Mononuclear cell (primary cell): ENCODE measurements around the gene CPED1. TPM values are rescaled to one million over a fixed set of nuclear protein-coding genes. Genes with fewer than 3 reads are reported as not detected.

Experiments
- H3K27me3 ChIP-seq: 2 replicates; pipeline ENCODE4 v1.6.0; 2011; ENCODE audit warnings: low read length, control low read depth; ENCODE audit not compliant: insufficient read depth
- H3K4me1 ChIP-seq: 2 replicates; pipeline ENCODE4 v1.5.1; 2011; ENCODE audit warnings: mild to moderate bottlenecking, low read length, control low read depth; ENCODE audit not compliant: insufficient read depth
- H3K4me3 ChIP-seq: 2 replicates; pipeline ENCODE4 v1.5.1; 2011; ENCODE audit warnings: mild to moderate bottlenecking, low read length, moderate library complexity
- H3K9me3 ChIP-seq: 2 replicates; pipeline ENCODE4 v1.5.1; 2011; ENCODE audit warnings: low read depth, mild to moderate bottlenecking, control low read depth, low read length
- total RNA-seq: library from RNA; depleted of rRNA; stranded (reverse); fragments of >200 nt; gene quantifications from one replicate; pipeline ENCODE4 v1.2.3, GENCODE V29; 2012

Gene CPED1
- total RNA-seq, 1 donor: 4.6 TPM

DNA sequence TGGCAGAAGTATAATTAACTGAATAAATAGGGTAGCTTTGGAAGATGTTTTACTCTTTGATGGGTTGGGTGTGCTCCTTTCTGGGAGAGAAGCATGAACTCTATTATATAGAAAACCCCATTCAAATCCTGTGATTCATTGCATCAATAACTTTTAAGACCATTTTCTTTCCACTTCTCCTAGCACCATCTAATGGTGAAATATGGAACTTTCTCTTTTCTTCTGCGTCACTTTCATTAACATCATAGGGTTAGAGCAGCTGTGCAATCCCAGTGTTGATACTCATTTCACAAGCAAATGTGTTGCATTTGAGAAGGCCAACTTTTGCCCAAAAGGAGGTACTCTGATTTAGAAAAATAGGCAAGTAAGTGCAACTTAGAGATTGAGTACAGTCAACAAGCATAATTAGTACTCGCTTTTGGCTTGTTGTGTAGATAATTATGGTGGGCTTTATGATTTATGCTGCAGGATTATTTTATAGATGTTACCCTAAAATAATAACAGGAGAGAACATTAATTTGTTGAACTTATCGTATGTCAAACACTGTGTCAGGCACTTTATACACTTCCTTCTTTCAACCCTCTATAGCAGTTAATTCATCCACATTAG lies 92.9 kb downstream of the CPED1 start:
- no peaks in the 10 kb centered on the region for H3K4me1 ChIP-seq
- H3K4me3 ChIP-seq: no peak overlapping the region
- H3K27me3 ChIP-seq: no peaks in the 10 kb centered on the region
- no peaks in the 10 kb centered on the region for H3K9me3 ChIP-seq

- Histone ChIP-seq H3K9me3 (no peaks in the 10 kb centered on the region), H3K4me1 (no peaks in the 10 kb centered on the region), H3K4me3 (no peak overlapping the region), H3K27me3 (no peaks in the 10 kb centered on the region)
Observed at GRCh38 chr7:121082400-121083101, 94.0 kb downstream of the CPED1 start.

- Histone ChIP-seq H3K9me3 (no peaks in the 10 kb centered on the region), H3K4me1 (no peaks in the 10 kb centered on the region), H3K4me3 (no peak overlapping the region), H3K27me3 (no peaks in the 10 kb centered on the region)
Observed at GRCh38 chr7:121083138-121083789, 94.8 kb downstream of the CPED1 start.

- no peak overlapping the region for H3K4me3 ChIP-seq
- no peaks in the 10 kb centered on the region for H3K9me3 ChIP-seq
- no peaks in the 10 kb centered on the region for H3K4me1 ChIP-seq
- no peaks in the 10 kb centered on the region for H3K27me3 ChIP-seq
Observed at GRCh38 chr7:121083790-121084251, 95.3 kb downstream of the CPED1 start.

GRCh38 chr7:121084256-121084655 lies 95.7 kb downstream of the CPED1 start:
- no peaks in the 10 kb centered on the region for H3K9me3 ChIP-seq
- H3K4me1 ChIP-seq: no peaks in the 10 kb centered on the region
- no peak overlapping the region for H3K4me3 ChIP-seq
- H3K27me3 ChIP-seq: no peaks in the 10 kb centered on the region

GRCh38 chr7:121084748-121085336 lies 96.3 kb downstream of the CPED1 start:
- Histone ChIP-seq H3K9me3 (no peaks in the 10 kb centered on the region), H3K4me3 (no peak overlapping the region), H3K4me1 (no peaks in the 10 kb centered on the region), H3K27me3 (no peaks in the 10 kb centered on the region)

DNA sequence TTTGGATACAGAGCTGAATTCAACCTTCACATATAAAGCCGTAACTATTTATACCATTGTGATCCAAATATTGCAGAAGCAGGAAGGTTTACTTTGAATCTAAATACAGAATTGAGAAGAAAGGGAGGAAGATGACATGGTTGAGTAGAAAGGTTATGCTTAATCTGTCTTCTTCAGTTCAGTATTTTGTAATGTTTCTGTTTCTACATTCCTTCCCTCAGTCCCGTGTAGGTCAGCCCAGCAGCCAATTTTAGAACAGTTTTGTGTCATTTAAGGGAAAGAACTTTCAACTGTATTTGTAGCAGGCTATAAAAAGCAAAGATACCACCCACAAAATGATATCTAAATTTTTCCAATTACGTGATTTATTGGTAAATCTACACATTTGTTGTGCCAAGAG lies 97.4 kb downstream of the CPED1 start:
- Histone ChIP-seq H3K4me1 (no peaks in the 10 kb centered on the region), H3K9me3 (no peaks in the 10 kb centered on the region), H3K27me3 (no peaks in the 10 kb centered on the region), H3K4me3 (no peak overlapping the region)

GRCh38 chr7:121088870-121089269 lies 100.4 kb downstream of the CPED1 start:
- Histone ChIP-seq H3K9me3 (no peaks in the 10 kb centered on the region), H3K4me1 (no peaks in the 10 kb centered on the region), H3K27me3 (no peaks in the 10 kb centered on the region), H3K4me3 (no peak overlapping the region)

GRCh38 chr7:121094829-121095228 lies 106.3 kb downstream of the CPED1 start:
- H3K27me3 ChIP-seq: no peaks in the 10 kb centered on the region
- H3K4me3 ChIP-seq: no peak overlapping the region
- H3K4me1 ChIP-seq: no peaks in the 10 kb centered on the region
- H3K9me3 ChIP-seq: no peaks in the 10 kb centered on the region

DNA sequence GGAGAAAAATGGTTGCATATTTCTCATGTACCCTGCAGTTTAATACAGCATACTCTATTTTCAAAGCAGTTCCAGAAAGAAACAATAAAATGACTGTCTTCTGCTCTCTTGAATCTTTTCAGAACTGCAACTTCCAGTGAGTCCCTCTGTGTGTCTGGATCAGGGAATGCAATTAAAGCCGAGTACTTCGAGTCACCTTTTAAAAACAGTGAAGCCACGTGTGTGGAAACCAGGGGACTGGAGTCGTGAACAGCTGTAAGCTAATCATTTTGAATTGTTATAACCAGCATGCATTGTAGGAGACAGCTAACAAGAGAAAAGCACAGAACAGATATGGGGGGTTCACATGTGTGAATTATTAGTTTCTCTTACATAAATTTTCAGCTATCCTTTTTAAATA lies 109.1 kb downstream of the CPED1 start:
- Histone ChIP-seq H3K27me3 (no peaks in the 10 kb centered on the region), H3K9me3 (no peaks in the 10 kb centered on the region), H3K4me1 (no peaks in the 10 kb centered on the region), H3K4me3 (no peak overlapping the region)

GRCh38 chr7:121099572-121099971 lies 111.1 kb downstream of the CPED1 start:
- Histone ChIP-seq H3K9me3 (no peaks in the 10 kb centered on the region), H3K4me1 (no peaks in the 10 kb centered on the region), H3K4me3 (no peak overlapping the region), H3K27me3 (no peaks in the 10 kb centered on the region)

DNA sequence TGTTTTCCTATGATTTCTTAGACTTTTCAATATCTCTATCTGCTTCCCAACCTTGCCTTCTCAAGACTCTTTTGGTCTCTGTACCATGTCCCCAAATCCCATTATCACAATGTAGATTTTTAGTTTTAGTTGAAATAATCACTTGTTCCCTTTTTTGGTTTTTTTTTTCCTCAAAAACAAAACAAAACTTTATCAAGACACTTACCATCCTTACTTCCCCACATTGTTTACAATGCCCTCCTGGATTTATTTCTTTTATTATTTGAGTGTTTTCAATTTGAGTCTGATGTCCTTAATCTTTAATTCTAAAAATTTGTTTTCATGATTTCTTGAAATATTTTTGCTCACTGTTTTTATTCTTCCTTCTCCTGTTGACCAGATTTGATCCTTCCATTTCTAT lies 112.6 kb downstream of the CPED1 start:
- H3K4me1 ChIP-seq: no peaks in the 10 kb centered on the region
- no peaks in the 10 kb centered on the region for H3K27me3 ChIP-seq
- no peaks in the 10 kb centered on the region for H3K9me3 ChIP-seq
- no peak overlapping the region for H3K4me3 ChIP-seq

DNA sequence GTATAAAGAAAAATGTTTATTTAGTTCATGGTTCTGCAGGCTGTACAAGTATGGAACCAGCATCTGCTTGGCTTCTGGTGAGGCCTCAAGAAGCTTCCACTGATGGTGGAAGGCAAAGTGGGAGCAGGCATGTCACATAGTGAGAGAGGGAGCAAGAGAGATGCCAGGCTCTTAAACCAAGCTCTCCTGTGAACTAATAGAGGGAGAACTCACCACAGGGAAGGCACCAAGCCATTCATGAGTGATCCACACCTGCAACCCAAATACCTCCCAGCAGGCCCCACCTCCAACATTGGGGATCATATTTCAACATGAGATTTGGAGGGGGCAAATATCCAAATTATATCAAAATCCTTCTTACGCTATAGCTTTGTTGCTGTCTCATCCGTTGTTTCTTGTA lies 113.1 kb downstream of the CPED1 start:
- H3K9me3 ChIP-seq: no peaks in the 10 kb centered on the region
- no peaks in the 10 kb centered on the region for H3K27me3 ChIP-seq
- H3K4me3 ChIP-seq: no peak overlapping the region

DNA sequence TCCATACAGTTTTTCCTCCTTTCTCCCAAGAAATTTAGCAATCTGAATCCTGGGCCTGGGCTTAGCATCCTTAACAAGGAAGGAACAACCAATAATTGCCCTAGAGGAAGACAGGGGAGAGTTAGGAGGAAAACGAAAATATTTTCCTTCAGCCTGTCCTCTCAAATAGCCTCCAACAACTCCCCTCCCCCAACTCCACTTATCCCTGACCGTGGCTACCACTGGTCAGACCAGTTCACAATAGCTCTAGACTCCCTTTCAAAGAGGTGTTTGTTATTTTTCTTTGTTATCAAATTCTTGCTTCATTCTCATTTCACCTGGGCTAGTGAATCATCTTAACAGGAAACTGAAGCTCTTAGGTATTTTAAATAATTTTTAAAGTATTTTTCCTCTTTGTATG lies 114.1 kb downstream of the CPED1 start:
- Histone ChIP-seq H3K4me1 (no peaks in the 10 kb centered on the region), H3K27me3 (no peaks in the 10 kb centered on the region), H3K4me3 (no peak overlapping the region), H3K9me3 (no peaks in the 10 kb centered on the region)

More for the DNA sequence above, 113.1 kb downstream of the CPED1 start:
- no peaks in the 10 kb centered on the region for H3K4me1 ChIP-seq

DNA sequence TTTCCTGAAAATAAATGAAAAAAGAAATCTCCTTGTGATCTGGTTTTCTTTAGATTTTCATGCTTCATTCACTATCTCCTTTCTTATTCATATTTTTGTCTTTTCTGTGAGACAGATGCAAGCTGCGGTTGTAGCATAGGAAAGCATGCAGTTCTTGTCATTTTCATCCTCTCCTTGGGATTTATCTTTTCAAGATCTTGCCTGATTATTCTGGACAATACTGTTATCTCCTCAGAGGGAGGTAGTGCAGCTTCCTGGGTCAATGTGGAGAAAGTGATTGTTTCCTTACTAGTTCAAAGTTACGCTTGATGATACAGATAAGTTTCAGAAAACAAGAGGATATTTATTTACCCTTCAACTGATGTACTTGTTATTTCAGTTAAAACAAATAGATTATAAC lies 114.6 kb downstream of the CPED1 start:
- no peak overlapping the region for H3K4me3 ChIP-seq
- no peaks in the 10 kb centered on the region for H3K4me1 ChIP-seq
- no peaks in the 10 kb centered on the region for H3K27me3 ChIP-seq
- H3K9me3 ChIP-seq: no peaks in the 10 kb centered on the region
